T-cell (primary cell): ENCODE results near the gene PLAC1. TPM values are rescaled to one million over a fixed set of nuclear protein-coding genes. Genes with fewer than 3 reads are reported as not detected.

Experiments
- ATAC-seq, 4 experiments: fragments of 200-7000 bp in 3 of 4; fragments of 150-1000 bp in 1 of 4; cut with Tn5 transposase; replicated peaks in 1 of 4; 1 replicate in 3 of 4; 2 replicates in 1 of 4; pipeline ENCODE4 v1.10.0; 2021; ENCODE audit warnings: moderate library complexity in 3 of 4, mild to moderate bottlenecking in 2 of 4, moderate number of reproducible peaks in 1 of 4
- CTCF ChIA-PET, 2 donors: fragments of 300-600 bp; sonication (Branson Sonifier 250); formaldehyde crosslinking; loops; one replicate each; lab custom pipeline; 2022; ENCODE audit warnings: antibody characterized with exemption in 2 of 2; lab: Charles Lee
- POLR2A ChIA-PET, 2 donors: fragments of 300-600 bp; sonication (Branson Sonifier 250); formaldehyde crosslinking; loops; one replicate each; lab custom pipeline; 2022; ENCODE audit warnings: antibody characterized with exemption in 2 of 2; lab: Charles Lee
- DNase-seq, 35 experiments: peaks; one replicate each; pipeline versions ENCODE4 v3.0.0 to v3.0.0-alpha.2; 2013 to 2023
- H3K27ac ChIP-seq: one replicate; pipeline ENCODE4 v1.5.1; 2013; ENCODE audit warnings: low read length
- H3K27me3 ChIP-seq, 2 experiments: replicated peaks in 1 of 2; 1 replicate in 1 of 2; 2 replicates in 1 of 2; pipeline versions ENCODE4 v1.6.1 to v1.7.0; 2013; ENCODE audit warnings: low read length in 1 of 2, mixed read lengths in 1 of 2; ENCODE audit not compliant: control insufficient read depth in 2 of 2, insufficient read depth in 2 of 2; ENCODE audit errors: extremely low read depth in 1 of 2
- H3K36me3 ChIP-seq, 2 donors: 1 replicate in 1 of 2; 2 replicates in 1 of 2; pipeline versions ENCODE4 v1.6.1 to v1.7.0; 2013; ENCODE audit warnings: low read length in 1 of 2; ENCODE audit not compliant: control insufficient read depth in 2 of 2, insufficient read depth in 1 of 2; ENCODE audit errors: extremely low read depth in 1 of 2
- H3K4me1 ChIP-seq, 2 experiments: 1 replicate in 1 of 2; 2 replicates in 1 of 2; pipeline versions ENCODE4 v1.6.1 to v1.7.0; 2013; ENCODE audit warnings: low read length in 2 of 2, mixed read lengths in 1 of 2; ENCODE audit not compliant: insufficient read depth in 2 of 2, control insufficient read depth in 1 of 2; ENCODE audit errors: extremely low read depth in 1 of 2
- H3K4me3 ChIP-seq, 2 donors: 1 replicate in 1 of 2; 2 replicates in 1 of 2; pipeline versions ENCODE4 v1.5.1 to v1.7.0; 2013; ENCODE audit warnings: mild to moderate bottlenecking in 2 of 2, low read length in 1 of 2, moderate library complexity in 1 of 2; ENCODE audit not compliant: control insufficient read depth in 1 of 2; ENCODE audit errors: extremely low read depth in 1 of 2
- H3K9me3 ChIP-seq: 2 replicates; pipeline ENCODE4 v1.7.0; 2013
- H3K27ac Mint-ChIP-seq, 2 donors: one replicate each; pipeline ENCODE4 v1.8.0; 2020 to 2021; ENCODE audit warnings: mild to moderate bottlenecking in 2 of 2, mixed read lengths in 2 of 2
- H3K27me3 Mint-ChIP-seq, 2 donors: one replicate each; pipeline ENCODE4 v1.8.0; 2021 to 2022; ENCODE audit warnings: mixed read lengths in 2 of 2
- H3K36me3 Mint-ChIP-seq: one replicate; pipeline ENCODE4 v1.8.0; 2021; ENCODE audit warnings: mixed read lengths
- H3K4me1 Mint-ChIP-seq, 3 donors: one replicate each; pipeline ENCODE4 v1.8.0; 2020 to 2022; ENCODE audit warnings: mixed read lengths in 3 of 3, mild to moderate bottlenecking in 1 of 3
- H3K4me3 Mint-ChIP-seq, 3 donors: one replicate each; pipeline ENCODE4 v1.8.0; 2020 to 2022; ENCODE audit warnings: mild to moderate bottlenecking in 3 of 3, mixed read lengths in 3 of 3, moderate library complexity in 3 of 3
- H3K9me3 Mint-ChIP-seq, 3 donors: one replicate each; pipeline ENCODE4 v1.8.0; 2020 to 2022; ENCODE audit warnings: mixed read lengths in 3 of 3
- WGBS: methylation state at CpG from one replicate; pipeline ENCODE4 v1.1.5; 2013; ENCODE audit warnings: missing lambda C conversion rate; ENCODE audit not compliant: insufficient coverage; 5-methylcytosine and 5-hydroxymethylcytosine counted together
- total RNA-seq, 35 experiments: library from RNA in 6 of 35; stranded (reverse) in 6 of 35; fragments of 120-200 nt in 1 of 35; gene quantifications; one replicate each; pipeline versions ENCODE4 v1.2.1 to v1.2.4 and lab custom pipeline; 2013 to 2026

PLAC1 gene
- total RNA-seq, 5 donors from 2014 or later (not counting 1 experiment from before 2014, with no cell fraction given) = not detected

- no peak overlapping the region for H3K27ac ChIP-seq
- H3K27me3 ChIP-seq = no peaks in the 10 kb centered on the region
- no peaks in the 10 kb centered on the region for H3K9me3 ChIP-seq
- no peaks in the 10 kb centered on the region for H3K27me3 Mint-ChIP-seq
- H3K9me3 Mint-ChIP-seq = no peaks in the 10 kb centered on the region
- no peaks in the 10 kb centered on the region for H3K4me1 ChIP-seq
- H3K36me3 Mint-ChIP-seq = no peaks in the 10 kb centered on the region
- no peak overlapping the region for H3K4me3 Mint-ChIP-seq
- H3K4me3 ChIP-seq = no peak overlapping the region
- ChIA-PET POLR2A (no interaction called here), CTCF (no interaction called here)
- 83% methylated on average over 1 of the region's 3 CpGs for WGBS
- DNase-seq = no peak
- no peak overlapping the region for H3K27ac Mint-ChIP-seq
- H3K36me3 ChIP-seq = no peaks in the 10 kb centered on the region
- no peak for ATAC-seq
- no peaks in the 10 kb centered on the region for H3K4me1 Mint-ChIP-seq
Measured at GRCh38 chrX:134683351-134684005, 25.2 kb upstream of the PLAC1 start.

GRCh38 chrX:134682081-134682480, 23.8 kb upstream of the PLAC1 start:
- H3K9me3 Mint-ChIP-seq = no peaks in the 10 kb centered on the region
- H3K9me3 ChIP-seq = no peaks in the 10 kb centered on the region
- H3K27ac ChIP-seq = no peak overlapping the region
- H3K4me1 Mint-ChIP-seq = no peaks in the 10 kb centered on the region
- ChIA-PET CTCF (no interaction called here), POLR2A (no interaction called here)
- H3K4me3 ChIP-seq = no peak overlapping the region
- no peaks in the 10 kb centered on the region for H3K36me3 Mint-ChIP-seq
- H3K4me1 ChIP-seq = no peaks in the 10 kb centered on the region
- H3K36me3 ChIP-seq = no peaks in the 10 kb centered on the region
- no peaks in the 10 kb centered on the region for H3K27me3 Mint-ChIP-seq
- ATAC-seq = no peak
- H3K27ac Mint-ChIP-seq = no peak overlapping the region
- H3K27me3 ChIP-seq = no peaks in the 10 kb centered on the region
- no peak for DNase-seq
- WGBS = 40% methylated on average over 1 of the region's 4 CpGs
- no peak overlapping the region for H3K4me3 Mint-ChIP-seq

GRCh38 chrX:134679644-134680043, 21.4 kb upstream of the PLAC1 start:
- no peak overlapping the region for H3K4me3 Mint-ChIP-seq
- no peaks in the 10 kb centered on the region for H3K4me1 Mint-ChIP-seq
- Histone ChIP-seq H3K4me1 (no peaks in the 10 kb centered on the region), H3K27me3 (no peaks in the 10 kb centered on the region), H3K9me3 (no peaks in the 10 kb centered on the region), H3K27ac (no peak overlapping the region), H3K36me3 (no peaks in the 10 kb centered on the region), H3K4me3 (no peak overlapping the region)
- H3K9me3 Mint-ChIP-seq = no peaks in the 10 kb centered on the region
- H3K27me3 Mint-ChIP-seq = no peaks in the 10 kb centered on the region
- no peaks in the 10 kb centered on the region for H3K36me3 Mint-ChIP-seq
- ChIA-PET CTCF (no interaction called here), POLR2A (no interaction called here)
- DNase-seq (no peak), ATAC-seq (no peak)
- 60% methylated on average over 1 of the region's 3 CpGs for WGBS
- no peak overlapping the region for H3K27ac Mint-ChIP-seq

GRCh38 chrX:134679221-134679620, 20.9 kb upstream of the PLAC1 start:
- 86% methylated on average over 1 of the region's 5 CpGs for WGBS
- no peaks in the 10 kb centered on the region for H3K9me3 ChIP-seq
- ATAC-seq (no peak), DNase-seq (no peak)
- H3K27me3 Mint-ChIP-seq = no peaks in the 10 kb centered on the region
- H3K36me3 ChIP-seq = no peaks in the 10 kb centered on the region
- no peaks in the 10 kb centered on the region for H3K4me1 Mint-ChIP-seq
- ChIA-PET CTCF (no interaction called here), POLR2A (no interaction called here)
- no peak overlapping the region for H3K4me3 ChIP-seq
- no peak overlapping the region for H3K27ac Mint-ChIP-seq
- H3K9me3 Mint-ChIP-seq = no peaks in the 10 kb centered on the region
- no peak overlapping the region for H3K27ac ChIP-seq
- H3K4me3 Mint-ChIP-seq = no peak overlapping the region
- H3K36me3 Mint-ChIP-seq = no peaks in the 10 kb centered on the region
- H3K4me1 ChIP-seq = no peaks in the 10 kb centered on the region
- H3K27me3 ChIP-seq = no peaks in the 10 kb centered on the region

- Histone ChIP-seq H3K4me1 (no peaks in the 10 kb centered on the region), H3K27me3 (no peaks in the 10 kb centered on the region), H3K36me3 (no peaks in the 10 kb centered on the region), H3K4me3 (no peak overlapping the region), H3K9me3 (no peaks in the 10 kb centered on the region), H3K27ac (no peak overlapping the region)
- ChIA-PET POLR2A (no interaction called here), CTCF (no interaction called here)
- Mint-ChIP-seq H3K27me3 (no peaks in the 10 kb centered on the region), H3K9me3 (no peaks in the 10 kb centered on the region), H3K4me1 (no peaks in the 10 kb centered on the region), H3K4me3 (no peak overlapping the region), H3K36me3 (no peaks in the 10 kb centered on the region), H3K27ac (no peak overlapping the region)
- no peak for DNase-seq
- no peak for ATAC-seq
- 94% methylated on average over 2 of the region's 4 CpGs for WGBS
Measured at GRCh38 chrX:134677332-134677731, 19.1 kb upstream of the PLAC1 start.

- Histone ChIP-seq H3K4me3 (no peak overlapping the region), H3K9me3 (no peaks in the 10 kb centered on the region), H3K27ac (no peak overlapping the region), H3K36me3 (no peaks in the 10 kb centered on the region), H3K4me1 (no peaks in the 10 kb centered on the region), H3K27me3 (no peaks in the 10 kb centered on the region)
- Mint-ChIP-seq H3K9me3 (no peaks in the 10 kb centered on the region), H3K36me3 (no peaks in the 10 kb centered on the region), H3K27ac (no peak overlapping the region), H3K4me1 (no peaks in the 10 kb centered on the region), H3K4me3 (no peak overlapping the region), H3K27me3 (peaks cover 0 to 4% of the 10 kb centered on the region in 2 donors)
- DNase-seq = no peak
- no peak for ATAC-seq
- POLR2A ChIA-PET = no interaction called here
- no CpG with 5 or more reads among the region's 2 CpGs for WGBS
- CTCF ChIA-PET = no interaction called here
Measured at GRCh38 chrX:134676436-134676835, 18.2 kb upstream of the PLAC1 start.

- Mint-ChIP-seq H3K36me3 (no peaks in the 10 kb centered on the region), H3K9me3 (no peaks in the 10 kb centered on the region), H3K4me1 (no peaks in the 10 kb centered on the region), H3K4me3 (no peak overlapping the region), H3K27me3 (peaks cover 0 to 11% of the 10 kb centered on the region in 2 donors), H3K27ac (no peak overlapping the region)
- H3K4me1 ChIP-seq = no peaks in the 10 kb centered on the region
- no peak overlapping the region for H3K4me3 ChIP-seq
- no peaks in the 10 kb centered on the region for H3K27me3 ChIP-seq
- no peaks in the 10 kb centered on the region for H3K36me3 ChIP-seq
- H3K9me3 ChIP-seq = no peaks in the 10 kb centered on the region
- ChIA-PET POLR2A (no interaction called here), CTCF (no interaction called here)
- no peak for ATAC-seq
- DNase-seq = no peak
- no peak overlapping the region for H3K27ac ChIP-seq
Measured at GRCh38 chrX:134673123-134673522, 14.9 kb upstream of the PLAC1 start.
